ENCODE results near the gene PRAMEF26.
"Not testable (repeated sequence)": the region's sequence is repeated elsewhere in the genome, so short reads cannot be mapped to it uniquely, and the experiment has no call there.

PRAMEF26 gene

DNA sequence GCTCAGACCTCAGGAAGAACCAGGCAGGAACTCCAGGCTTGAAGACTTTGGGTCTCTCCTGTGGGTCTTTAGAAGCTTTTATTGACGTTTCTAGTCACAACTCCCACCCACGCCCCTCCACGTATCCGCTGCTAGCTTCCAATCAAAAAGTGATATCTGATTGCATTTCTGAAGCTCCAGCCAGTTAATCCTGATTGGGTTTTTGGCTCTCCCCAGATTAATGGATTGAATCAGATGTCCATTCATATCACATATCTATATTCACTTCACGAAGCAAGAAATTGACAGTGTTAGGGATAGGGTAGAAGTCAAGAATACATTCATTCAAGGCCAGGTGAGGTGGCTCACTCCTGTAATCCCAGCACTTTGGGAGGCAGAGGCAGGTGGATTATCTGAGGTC is at the start of gene PRAMEF26:
TSS of gene PRAMEF26 (minus strand) at position 101 of the 400 bp plus-strand sequence. CDS start 2,914 bp downstream, outside the sequence.
- not testable (repeated sequence) for H3K27ac ChIP-seq

DNA sequence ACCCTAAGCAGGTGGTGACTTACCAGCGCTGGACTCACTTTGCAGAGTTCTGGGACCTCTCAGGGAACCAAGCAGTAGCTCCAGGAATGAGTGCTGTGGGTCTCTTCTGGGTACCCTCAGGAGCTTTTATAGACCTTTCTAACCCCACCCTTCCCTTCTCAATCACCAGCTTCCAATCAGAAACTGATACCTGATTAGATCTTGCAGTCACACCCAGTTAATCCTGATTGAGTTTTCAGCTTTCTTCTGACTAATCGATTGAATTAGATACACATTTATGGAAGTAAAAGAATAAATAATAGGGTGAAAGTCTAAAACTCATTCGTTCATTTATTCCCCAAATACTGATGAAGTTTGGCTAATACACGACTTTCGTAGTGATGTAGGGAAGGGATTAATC is 45.5 kb upstream of the PRAMEF26 start, which contains the start of gene PRAMEF13:
TSS of gene PRAMEF13 (minus strand) at position 101 of the 400 bp plus-strand sequence. CDS start 1,820 bp downstream, outside the sequence.
- DNase-seq (ENCODE audit: low read depth, low spot score), result not testable (repeated sequence)

More for the DNA sequence above, at the start of gene PRAMEF26:
- DNase-seq (ENCODE audit: low read depth, low spot score), result not testable (repeated sequence)

DNA sequence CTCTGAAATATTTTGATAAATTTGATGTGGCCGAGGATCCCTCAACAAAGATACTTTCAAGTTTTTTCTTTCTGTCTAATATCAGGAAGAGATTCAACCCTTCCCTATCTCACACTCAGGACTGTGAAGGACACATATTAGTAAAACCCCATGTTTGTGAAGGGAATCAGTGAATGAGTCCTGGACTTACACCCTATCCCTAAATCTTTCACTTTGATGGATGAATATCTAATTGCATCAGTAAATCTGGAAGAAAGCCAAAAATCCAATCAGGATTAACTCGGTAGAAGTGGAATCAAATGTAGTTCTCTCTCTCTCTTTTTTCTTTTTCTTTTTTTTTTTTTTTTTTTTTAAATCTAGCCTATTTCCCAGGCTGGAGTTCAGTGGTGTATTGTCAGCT is 15.7 kb upstream of the PRAMEF26 start, which contains the start of gene PRAMEF9:
TSS of gene PRAMEF9 (plus strand) at position 301 of the 400 bp plus-strand sequence. CDS start 3,433 bp downstream, outside the sequence.
- DNase-seq (ENCODE audit: low read depth, low spot score); H3K27ac ChIP-seq: not testable (repeated sequence)

More for the DNA sequence above, 45.5 kb upstream of the PRAMEF26 start, which contains the start of gene PRAMEF13:
- H3K27ac ChIP-seq, result not testable (repeated sequence)

DNA sequence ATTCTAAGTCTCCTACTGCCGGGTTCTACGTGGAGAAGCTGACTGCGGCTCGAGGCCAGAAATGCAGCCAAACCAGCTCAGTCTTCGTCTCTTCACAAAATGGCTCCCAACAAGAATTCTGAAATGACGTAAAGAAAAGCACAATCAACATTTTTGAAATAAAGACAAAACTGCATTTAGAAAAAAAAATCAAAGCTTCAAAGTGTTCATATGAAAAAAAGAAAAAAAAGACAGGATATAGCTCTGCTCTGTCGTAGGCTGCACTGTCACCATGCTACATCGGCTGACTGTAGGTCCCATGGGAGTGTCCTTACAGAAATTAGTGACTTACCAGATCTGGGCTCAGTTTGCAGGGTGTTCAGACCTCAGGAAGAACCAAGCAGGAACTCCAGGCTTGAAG is 9.7 kb upstream of the PRAMEF26 start, which contains the start of gene HNRNPCL4:
TSS of gene HNRNPCL4 (minus strand) at position 101 of the 400 bp plus-strand sequence. CDS start 164 bp downstream, outside the sequence.
- not testable (repeated sequence) for DNase-seq (ENCODE audit: low read depth, low spot score); H3K27ac ChIP-seq

DNA sequence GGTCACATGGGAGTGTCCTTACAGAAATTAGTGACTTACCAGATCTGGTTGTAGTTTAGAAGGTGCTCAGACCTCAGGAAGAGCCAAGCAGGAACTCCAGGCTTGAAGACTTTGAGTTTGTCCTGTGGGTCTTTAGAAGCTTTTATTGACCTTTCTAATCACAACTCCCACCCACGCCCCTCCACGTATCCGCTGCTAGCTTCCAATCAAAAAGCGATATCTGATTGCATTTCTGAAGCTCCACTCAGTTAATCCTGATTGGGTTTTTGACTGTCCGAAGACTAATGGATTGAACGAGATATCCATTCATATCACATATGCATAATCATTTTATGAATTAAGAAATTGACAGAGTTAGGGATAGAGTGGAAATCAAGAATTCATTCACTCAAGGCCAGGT is 39.1 kb downstream of the PRAMEF26 start, which contains the start of gene HNRNPCL2:
TSS of gene HNRNPCL2 (minus strand) at position 101 of the 400 bp plus-strand sequence. CDS start 454 bp downstream, outside the sequence.
- DNase-seq (ENCODE audit: low read depth, low spot score), result not testable (repeated sequence)

More for the DNA sequence above, 39.1 kb downstream of the PRAMEF26 start, which contains the start of gene HNRNPCL2:
- not testable (repeated sequence) for H3K27ac ChIP-seq
